ENCODE data around the gene NECTIN4.
"Not testable (repeated sequence)": the region's sequence is repeated elsewhere in the genome, so short reads cannot be mapped to it uniquely, and the experiment has no call there.

NECTIN4 gene

DNA sequence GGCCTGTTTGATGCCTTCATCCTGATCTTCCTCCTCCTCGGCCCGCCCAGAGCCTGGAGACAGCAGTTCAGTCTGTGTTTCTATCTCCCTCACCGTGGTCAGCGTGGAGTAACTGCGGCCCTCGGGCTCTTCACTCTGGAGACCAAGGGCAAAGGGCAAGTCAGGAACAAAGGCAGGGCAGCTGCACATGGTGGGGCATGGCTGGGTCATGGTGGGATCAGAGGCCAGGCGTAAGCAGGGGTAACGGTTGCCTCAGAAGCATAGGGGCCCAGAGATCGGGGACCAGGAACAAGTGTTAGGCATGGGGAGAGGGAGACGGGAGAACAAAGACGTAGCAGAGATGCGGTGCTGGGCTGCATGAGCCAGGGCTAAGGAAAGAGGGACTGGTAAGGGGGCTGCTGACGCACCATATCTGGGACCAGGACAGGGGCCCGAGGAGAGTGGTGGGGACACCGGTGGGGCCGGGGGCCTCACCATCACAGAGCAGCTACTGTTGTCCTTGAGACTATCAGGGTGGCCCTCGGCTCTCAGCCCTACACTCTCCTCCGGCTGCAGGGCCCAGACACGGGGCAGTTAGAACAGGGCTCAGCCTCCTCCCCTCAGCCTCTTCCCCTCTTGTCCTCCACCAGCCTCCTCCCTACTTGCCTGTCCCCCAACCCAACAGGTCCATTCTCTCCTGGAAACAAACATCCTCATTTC, 16.5 kb downstream of the NECTIN4 start:
- Histone ChIP-seq H3K27ac (ENCODE audit: insufficient read depth, low read depth, low read length, poor library complexity, severe bottlenecking) (no peak overlapping the region), H3K4me1 (ENCODE audit: control insufficient read depth, insufficient read depth, low read length) (no peaks in the 10 kb centered on the region), H3K9me3 (ENCODE audit: control insufficient read depth, low read length) (no peaks in the 10 kb centered on the region), H3K27me3 (ENCODE audit: control insufficient read depth, insufficient read depth, low read length, poor library complexity, severe bottlenecking) (no peaks in the 10 kb centered on the region), H3K36me3 (ENCODE audit: control insufficient read depth, insufficient read depth, low read length) (no peaks in the 10 kb centered on the region), H3K4me3 (ENCODE audit: insufficient read depth, low read depth, low read length) (no peak overlapping the region)
- 89 to 91% methylated on average over 19 of the region's 19 CpGs for WGBS, 2 experiments

DNA sequence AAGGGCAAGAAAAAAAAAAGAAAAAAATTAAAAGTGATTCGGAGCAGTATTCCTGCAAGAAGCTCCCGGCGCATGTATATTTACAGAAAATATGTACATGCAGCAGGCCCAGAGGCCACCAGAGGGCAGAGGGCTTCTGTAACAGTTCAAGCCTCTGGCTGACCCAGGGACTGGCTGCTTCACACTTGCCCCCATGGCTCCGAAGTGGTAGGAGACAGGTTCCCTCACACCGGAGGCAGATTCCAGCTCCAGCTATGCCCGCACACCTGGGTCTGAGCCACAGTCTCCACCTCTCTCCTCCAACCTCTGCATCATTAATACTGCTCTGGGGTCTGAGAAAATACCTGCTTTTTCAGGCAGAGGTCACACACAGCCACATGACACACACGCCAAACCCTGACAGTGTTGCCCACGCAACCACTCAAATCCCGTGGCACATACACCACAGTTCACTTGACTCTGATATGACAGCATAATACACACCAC, 17.4 kb downstream of the NECTIN4 start:
- 77 to 81% methylated on average over 9 of the region's 9 CpGs for WGBS, 2 experiments

DNA sequence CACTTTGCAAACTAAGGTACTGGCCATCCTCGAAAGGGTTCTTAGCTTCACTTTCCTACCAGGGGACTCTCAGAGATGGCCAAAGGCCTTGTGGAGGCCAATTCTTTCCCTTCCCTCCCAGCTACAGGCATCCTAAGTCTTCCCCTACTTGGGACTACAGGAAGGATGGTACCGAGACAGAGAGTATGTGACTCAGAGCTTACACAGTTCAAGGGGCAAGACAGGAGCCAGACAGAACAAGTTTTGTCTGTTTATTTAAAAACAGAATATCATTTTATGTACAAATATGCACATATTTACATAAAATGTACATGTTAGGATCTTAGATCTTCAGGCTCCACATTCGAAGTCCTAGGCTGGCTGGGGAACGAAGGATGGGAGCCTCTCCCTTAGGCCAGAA, 18.6 kb downstream of the NECTIN4 start:
- 91 to 96% methylated on average over 4 of the region's 4 CpGs for WGBS, 2 experiments
- Histone ChIP-seq H3K4me1 (ENCODE audit: control insufficient read depth, insufficient read depth, low read length) (no peaks in the 10 kb centered on the region), H3K27me3 (ENCODE audit: control insufficient read depth, insufficient read depth, low read length, poor library complexity, severe bottlenecking) (no peaks in the 10 kb centered on the region), H3K4me3 (ENCODE audit: insufficient read depth, low read depth, low read length) (no peak overlapping the region), H3K27ac (ENCODE audit: insufficient read depth, low read depth, low read length, poor library complexity, severe bottlenecking) (no peak overlapping the region), H3K36me3 (ENCODE audit: control insufficient read depth, insufficient read depth, low read length) (no peaks in the 10 kb centered on the region), H3K9me3 (ENCODE audit: control insufficient read depth, low read length) (no peaks in the 10 kb centered on the region)

More for the DNA sequence above, 17.4 kb downstream of the NECTIN4 start:
- H3K27me3 ChIP-seq (ENCODE audit: control insufficient read depth, insufficient read depth, low read length, poor library complexity, severe bottlenecking) = no peaks in the 10 kb centered on the region
- no peaks in the 10 kb centered on the region for H3K4me1 ChIP-seq (ENCODE audit: control insufficient read depth, insufficient read depth, low read length)
- no peak overlapping the region for H3K4me3 ChIP-seq (ENCODE audit: insufficient read depth, low read depth, low read length)
- no peaks in the 10 kb centered on the region for H3K9me3 ChIP-seq (ENCODE audit: control insufficient read depth, low read length)
- no peak overlapping the region for H3K27ac ChIP-seq (ENCODE audit: insufficient read depth, low read depth, low read length, poor library complexity, severe bottlenecking)
- H3K36me3 ChIP-seq (ENCODE audit: control insufficient read depth, insufficient read depth, low read length) = no peaks in the 10 kb centered on the region

DNA sequence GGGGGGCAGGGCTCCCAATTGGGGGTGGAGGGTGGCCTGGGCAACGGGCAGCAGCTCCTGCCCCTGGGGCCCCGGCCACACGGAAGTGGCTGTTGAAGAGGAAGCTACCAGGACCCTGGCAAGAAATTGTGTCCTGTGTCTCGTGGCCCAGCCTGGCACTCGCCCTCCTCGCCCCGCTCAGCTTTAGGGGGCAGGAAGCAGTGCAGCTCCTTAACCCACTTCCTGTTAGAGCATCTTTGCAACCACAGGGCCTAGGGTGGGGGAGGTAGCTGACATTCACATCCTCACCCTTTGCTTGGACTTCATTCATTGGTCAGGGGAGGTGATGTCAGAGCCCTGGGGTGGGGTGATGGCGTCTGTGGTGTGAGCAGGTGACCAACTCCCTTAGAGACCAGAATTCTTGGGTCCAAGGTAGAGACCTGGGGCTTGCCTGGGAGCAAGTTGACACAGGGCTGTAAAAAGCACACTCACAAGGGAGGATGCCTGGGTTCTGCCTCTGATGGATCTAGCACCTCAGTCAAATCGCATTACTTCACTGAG, 19.6 kb downstream of the NECTIN4 start, which contains the start of gene ARHGAP30:
TSS of gene ARHGAP30 (minus strand) at position 161 of the 540 bp plus-strand sequence. CDS start 267 bp downstream, outside the sequence.
- H3K9me3 ChIP-seq (ENCODE audit: control insufficient read depth, low read length) = no peaks in the 10 kb centered on the region
- H3K4me1 ChIP-seq (ENCODE audit: control insufficient read depth, insufficient read depth, low read length) = no peaks in the 10 kb centered on the region
- 87 to 90% methylated on average over 9 of the region's 9 CpGs for WGBS, 2 experiments
- H3K27me3 ChIP-seq (ENCODE audit: control insufficient read depth, insufficient read depth, low read length, poor library complexity, severe bottlenecking) = no peaks in the 10 kb centered on the region
- H3K4me3 ChIP-seq (ENCODE audit: insufficient read depth, low read depth, low read length) = no peak within 1 kb of the TSS
- no peaks in the 10 kb centered on the region for H3K36me3 ChIP-seq (ENCODE audit: control insufficient read depth, insufficient read depth, low read length)
- H3K27ac ChIP-seq (ENCODE audit: insufficient read depth, low read depth, low read length, poor library complexity, severe bottlenecking) = no peak within 1 kb of the TSS

DNA sequence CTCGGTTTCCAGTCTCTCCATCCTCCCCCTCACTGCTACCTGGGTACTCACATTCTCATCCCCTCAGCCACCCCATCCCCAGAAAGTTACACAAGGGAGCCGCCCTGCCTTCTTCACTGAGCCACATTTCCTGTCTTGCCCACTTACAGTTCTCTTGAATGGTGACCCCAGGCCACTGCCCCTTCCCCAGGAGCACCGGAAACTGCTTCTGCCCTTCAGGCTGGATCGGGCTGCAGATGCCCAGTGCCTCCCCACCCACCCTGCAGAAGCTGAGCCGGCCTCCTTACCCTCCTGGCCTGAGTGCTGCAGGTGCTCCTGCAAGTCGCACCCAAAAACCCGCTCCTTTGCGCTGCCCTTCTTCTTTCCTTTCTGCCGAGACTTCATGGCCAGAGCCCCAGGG, 20.1 kb downstream of the NECTIN4 start:
- Histone ChIP-seq H3K36me3 (ENCODE audit: control insufficient read depth, insufficient read depth, low read length) (no peaks in the 10 kb centered on the region), H3K27me3 (ENCODE audit: control insufficient read depth, insufficient read depth, low read length, poor library complexity, severe bottlenecking) (no peaks in the 10 kb centered on the region), H3K4me3 (ENCODE audit: insufficient read depth, low read depth, low read length) (no peak overlapping the region), H3K9me3 (ENCODE audit: control insufficient read depth, low read length) (no peaks in the 10 kb centered on the region), H3K27ac (ENCODE audit: insufficient read depth, low read depth, low read length, poor library complexity, severe bottlenecking) (no peak overlapping the region), H3K4me1 (ENCODE audit: control insufficient read depth, insufficient read depth, low read length) (no peaks in the 10 kb centered on the region)
- whole genome bisulfite sequencing, 2 experiments = 90% methylated on average over 9 of the region's 9 CpGs

DNA sequence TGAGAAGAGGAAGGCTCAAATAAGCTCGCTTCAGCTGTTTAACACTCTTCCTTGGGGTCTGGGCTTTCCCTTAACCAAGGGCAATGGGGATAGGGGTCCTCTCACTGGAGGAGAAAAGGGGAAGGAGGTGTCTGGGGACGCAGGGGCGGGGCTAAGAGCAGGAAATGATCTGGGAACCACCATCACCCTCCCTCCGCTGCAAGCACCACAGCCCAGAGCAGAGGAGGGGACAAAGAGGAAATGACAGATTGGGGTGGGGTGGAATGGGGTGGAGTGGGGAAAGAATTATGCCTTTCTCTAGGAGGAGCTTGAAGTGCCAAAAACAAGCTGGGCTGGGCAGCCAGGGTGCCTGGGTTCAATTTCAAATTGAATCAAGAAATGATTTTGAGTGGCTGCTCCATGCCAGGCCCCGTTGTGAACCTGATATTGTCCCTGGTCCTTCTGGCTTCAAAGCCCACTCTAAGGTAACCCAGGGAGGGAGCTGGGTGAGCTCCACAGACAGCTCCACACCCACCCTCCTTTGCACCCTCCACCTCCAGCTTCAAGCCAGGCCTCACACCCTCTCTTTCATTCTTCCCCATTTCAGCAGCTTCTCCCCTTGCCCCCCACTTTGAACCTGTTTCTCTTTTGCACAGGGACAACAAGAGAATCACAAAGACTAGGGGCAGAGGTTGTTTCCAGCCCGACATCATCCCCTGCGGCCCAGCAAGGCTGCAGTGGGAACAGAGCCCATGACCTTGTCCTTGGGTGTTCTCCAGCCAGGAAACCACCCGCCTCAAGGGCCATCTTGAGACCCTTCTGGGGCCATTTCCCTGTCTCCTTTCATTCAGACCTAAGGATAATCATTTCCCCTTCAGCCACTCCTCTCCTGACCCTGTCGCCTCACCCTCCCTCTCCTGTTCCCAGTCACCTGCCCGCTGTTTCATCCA, 20.8 kb downstream of the NECTIN4 start:
- 83 to 87% methylated on average over 10 of the region's 10 CpGs for WGBS, 2 experiments
- H3K4me1 ChIP-seq (ENCODE audit: control insufficient read depth, insufficient read depth, low read length) = no peaks in the 10 kb centered on the region
- H3K36me3 ChIP-seq (ENCODE audit: control insufficient read depth, insufficient read depth, low read length) = no peaks in the 10 kb centered on the region
- H3K9me3 ChIP-seq (ENCODE audit: control insufficient read depth, low read length) = no peaks in the 10 kb centered on the region
- H3K4me3 ChIP-seq (ENCODE audit: insufficient read depth, low read depth, low read length) = no peak overlapping the region
- no peaks in the 10 kb centered on the region for H3K27me3 ChIP-seq (ENCODE audit: control insufficient read depth, insufficient read depth, low read length, poor library complexity, severe bottlenecking)
- no peak overlapping the region for H3K27ac ChIP-seq (ENCODE audit: insufficient read depth, low read depth, low read length, poor library complexity, severe bottlenecking)

DNA sequence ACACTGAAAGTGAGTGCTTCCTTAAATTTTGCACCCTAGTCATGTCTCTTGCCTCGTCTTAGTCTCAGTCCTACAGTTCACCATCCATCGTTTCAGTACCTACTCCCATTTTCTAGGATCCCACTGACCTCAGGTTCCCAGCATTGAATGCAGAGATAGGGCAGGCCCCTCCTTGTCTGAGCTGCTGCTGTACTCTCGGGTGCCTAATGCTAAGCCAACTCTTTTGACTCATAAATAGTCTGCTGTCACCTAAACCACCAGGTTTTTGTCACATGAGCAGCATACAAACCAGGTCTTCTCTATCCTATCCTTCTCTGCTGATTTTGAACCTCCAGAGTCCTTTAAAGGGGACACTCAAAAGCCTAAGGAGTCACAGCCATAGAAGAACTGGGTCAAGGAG, 22.7 kb downstream of the NECTIN4 start:
- no peak overlapping the region for H3K27ac ChIP-seq (ENCODE audit: insufficient read depth, low read depth, low read length, poor library complexity, severe bottlenecking)
- 87 to 89% methylated on average over 3 of the region's 3 CpGs for WGBS, 2 experiments
- H3K4me1 ChIP-seq (ENCODE audit: control insufficient read depth, insufficient read depth, low read length) = no peaks in the 10 kb centered on the region
- no peaks in the 10 kb centered on the region for H3K36me3 ChIP-seq (ENCODE audit: control insufficient read depth, insufficient read depth, low read length)
- no peaks in the 10 kb centered on the region for H3K27me3 ChIP-seq (ENCODE audit: control insufficient read depth, insufficient read depth, low read length, poor library complexity, severe bottlenecking)
- no peaks in the 10 kb centered on the region for H3K9me3 ChIP-seq (ENCODE audit: control insufficient read depth, low read length)
- no peak overlapping the region for H3K4me3 ChIP-seq (ENCODE audit: insufficient read depth, low read depth, low read length)

DNA sequence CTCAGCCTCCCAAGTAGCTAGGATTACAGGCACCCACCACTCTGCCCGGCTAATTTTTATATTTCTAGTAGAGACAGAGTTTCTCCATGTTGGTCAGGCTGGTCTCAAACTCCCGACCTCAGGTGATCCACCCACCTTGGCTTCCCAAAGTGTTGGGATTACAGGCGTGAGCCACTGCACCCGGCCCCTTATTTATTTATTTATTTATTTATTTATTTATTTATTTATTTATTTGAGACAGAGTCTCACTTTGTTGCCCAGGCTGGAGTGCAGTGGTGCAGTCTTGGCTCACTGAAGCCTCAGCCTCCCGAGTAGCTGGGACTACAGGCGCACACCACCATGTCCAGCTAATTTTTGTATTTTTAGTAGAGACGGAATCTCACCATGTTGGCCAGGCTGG, 23.7 kb downstream of the NECTIN4 start:
- H3K27ac ChIP-seq (ENCODE audit: insufficient read depth, low read depth, low read length, poor library complexity, severe bottlenecking); H3K4me3 ChIP-seq (ENCODE audit: insufficient read depth, low read depth, low read length); H3K9me3 ChIP-seq (ENCODE audit: control insufficient read depth, low read length); H3K27me3 ChIP-seq (ENCODE audit: control insufficient read depth, insufficient read depth, low read length, poor library complexity, severe bottlenecking); H3K36me3 ChIP-seq (ENCODE audit: control insufficient read depth, insufficient read depth, low read length); H3K4me1 ChIP-seq (ENCODE audit: control insufficient read depth, insufficient read depth, low read length): not testable (repeated sequence)
- WGBS, 2 experiments = 85 to 94% methylated on average over 5 of the region's 7 CpGs

DNA sequence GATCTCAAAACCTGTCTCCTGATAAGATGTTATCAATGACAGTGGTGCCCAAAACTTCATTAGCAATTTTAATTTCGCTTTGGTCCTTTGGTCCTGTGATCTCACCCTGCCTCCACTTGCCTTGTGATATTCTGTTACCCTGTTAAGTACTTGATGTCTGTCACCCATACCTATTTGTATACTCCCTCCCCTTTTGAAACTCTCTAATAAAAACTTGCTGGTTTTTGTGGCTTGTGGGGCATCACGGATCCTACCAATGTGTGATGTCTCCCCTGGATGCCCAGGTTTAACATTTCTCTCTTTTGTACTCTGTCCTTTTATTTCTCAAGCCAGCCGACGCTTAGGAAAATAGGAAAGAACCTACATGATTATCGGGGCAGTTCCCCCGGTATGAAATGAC, 25.4 kb downstream of the NECTIN4 start:
- H3K36me3 ChIP-seq (ENCODE audit: control insufficient read depth, insufficient read depth, low read length); H3K4me1 ChIP-seq (ENCODE audit: control insufficient read depth, insufficient read depth, low read length); H3K27me3 ChIP-seq (ENCODE audit: control insufficient read depth, insufficient read depth, low read length, poor library complexity, severe bottlenecking); H3K4me3 ChIP-seq (ENCODE audit: insufficient read depth, low read depth, low read length); H3K27ac ChIP-seq (ENCODE audit: insufficient read depth, low read depth, low read length, poor library complexity, severe bottlenecking); H3K9me3 ChIP-seq (ENCODE audit: control insufficient read depth, low read length): not testable (repeated sequence)
- WGBS, 2 experiments = 62 to 67% methylated on average over 6 of the region's 6 CpGs

DNA sequence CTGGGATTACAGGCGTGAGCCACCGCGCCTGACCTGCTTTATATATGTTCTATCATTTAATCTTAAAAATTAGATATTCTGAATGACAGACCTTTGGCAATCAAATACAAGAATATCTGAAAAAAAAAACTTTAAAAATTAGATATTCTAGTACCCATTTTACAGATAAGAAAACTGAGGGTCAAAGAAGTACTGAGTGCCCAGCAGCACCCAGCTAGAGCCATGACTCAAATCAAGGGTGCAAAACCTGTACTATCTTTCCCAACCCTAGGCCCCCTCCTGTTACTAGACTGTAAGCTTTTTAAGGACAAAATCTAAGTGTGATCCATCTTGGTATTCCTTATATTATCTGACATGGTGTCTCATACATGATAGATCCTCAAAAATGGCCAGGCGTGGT, 27.9 kb downstream of the NECTIN4 start:
- H3K27me3 ChIP-seq (ENCODE audit: control insufficient read depth, insufficient read depth, low read length, poor library complexity, severe bottlenecking) = no peaks in the 10 kb centered on the region
- no peaks in the 10 kb centered on the region for H3K4me1 ChIP-seq (ENCODE audit: control insufficient read depth, insufficient read depth, low read length)
- H3K27ac ChIP-seq (ENCODE audit: insufficient read depth, low read depth, low read length, poor library complexity, severe bottlenecking) = no peak overlapping the region
- WGBS, 2 experiments = 93 to 98% methylated on average over 2 to 4 of the region's 4 CpGs
- H3K9me3 ChIP-seq (ENCODE audit: control insufficient read depth, low read length) = no peaks in the 10 kb centered on the region
- no peaks in the 10 kb centered on the region for H3K36me3 ChIP-seq (ENCODE audit: control insufficient read depth, insufficient read depth, low read length)
- no peak overlapping the region for H3K4me3 ChIP-seq (ENCODE audit: insufficient read depth, low read depth, low read length)
